ENCODE results near the gene KCTD17.

DNA sequence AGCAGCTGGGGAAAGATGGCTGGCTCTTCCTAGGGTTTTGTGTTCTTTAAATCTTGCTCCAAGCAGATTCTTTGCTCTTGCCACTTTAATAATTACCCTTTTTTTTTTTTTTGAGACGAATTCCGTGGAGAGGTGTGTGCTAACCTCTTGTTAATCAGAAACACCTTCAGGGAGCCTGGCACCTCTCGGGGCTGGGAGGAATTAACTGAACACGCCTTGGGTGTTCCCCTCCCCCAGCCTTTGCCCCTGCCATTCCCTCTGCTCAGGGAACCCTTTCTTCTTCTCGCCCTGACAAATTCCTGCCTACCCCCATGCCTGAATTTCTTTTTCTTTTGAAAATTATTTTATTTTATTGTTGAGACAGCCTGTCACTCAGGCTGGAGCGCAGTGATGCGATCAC is 40.5 kb downstream of the KCTD17 start:
- TF ChIP-seq TAF1 (IDR thresholded peaks at IDR 0.05; ENCODE audit: borderline replicate concordance, insufficient read depth, low read length) (no peak), POLR2AphosphoS5 (IDR thresholded peaks at IDR 0.05; ENCODE audit: low read depth, low read length) (no peak)

All from PFSK-1 (cell line).